ENCODE measurements around the gene MUC5B. TPM values are rescaled to one million over a fixed set of nuclear protein-coding genes. Genes with fewer than 3 reads are reported as not detected.

Gene MUC5B
- total RNA-seq, 1 donor from 2014 or later = not detected

GRCh38 chr11:1205987-1206331 is 16.9 kb upstream of the MUC5B start:
- Histone ChIP-seq H4K20me1 (ENCODE audit: insufficient read depth, low read length) (no peaks in the 10 kb centered on the region), H3K27ac (ENCODE audit: low read depth, low read length) (no peak overlapping the region), H3K9me3 (ENCODE audit: insufficient read depth, low read depth, low read length) (no peaks in the 10 kb centered on the region), H3K79me2 (ENCODE audit: insufficient read depth, low read length) (no peaks in the 10 kb centered on the region), H3K4me3 (ENCODE audit: insufficient read depth, low read depth, low read length) (no peak overlapping the region), H2AFZ (ENCODE audit: low read depth, low read length) (no peak overlapping the region), H3K27me3 (ENCODE audit: insufficient read depth, low read length) (no peaks in the 10 kb centered on the region), H3K4me1 (ENCODE audit: insufficient read depth, low read length) (no peaks in the 10 kb centered on the region), H3K9ac (ENCODE audit: low read length) (no peak overlapping the region), H3K4me2 (ENCODE audit: low read length) (no peak overlapping the region), H3K36me3 (ENCODE audit: insufficient read depth, low read length) (no peaks in the 10 kb centered on the region)
- peaks cover 25% of the 10 kb centered on the region for H3K27me3 Mint-ChIP-seq (ENCODE audit: low read depth, unreplicated experiment)
- TF ChIP-seq CTCF (IDR thresholded peaks at IDR 0.05; ENCODE audit: insufficient read depth, low read depth, low read length) = no peak
- no peak for TF ChIP-seq EZH2 (IDR thresholded peaks at IDR 0.05; ENCODE audit: insufficient read depth, low read length)
- H3K36me3 Mint-ChIP-seq (ENCODE audit: low read depth, unreplicated experiment) = peaks cover 4% of the 10 kb centered on the region
- no peak overlapping the region for H3K4me3 Mint-ChIP-seq (ENCODE audit: unreplicated experiment)
- H3K4me1 Mint-ChIP-seq (ENCODE audit: low read depth, unreplicated experiment) = no peaks in the 10 kb centered on the region
- no peak for DNase-seq (ENCODE audit: low read depth)
- FAIRE-seq = no peak
- no peak overlapping the region for H3K27ac Mint-ChIP-seq (ENCODE audit: unreplicated experiment)
- H3K9me3 Mint-ChIP-seq (ENCODE audit: unreplicated experiment) = peaks cover 15% of the 10 kb centered on the region

GRCh38 chr11:1206391-1207271 is 16.2 kb upstream of the MUC5B start:
- Histone ChIP-seq H3K4me2 (ENCODE audit: low read length) (no peak overlapping the region), H3K36me3 (ENCODE audit: insufficient read depth, low read length) (no peaks in the 10 kb centered on the region), H3K4me1 (ENCODE audit: insufficient read depth, low read length) (no peaks in the 10 kb centered on the region), H3K27ac (ENCODE audit: low read depth, low read length) (no peak overlapping the region), H3K4me3 (ENCODE audit: insufficient read depth, low read depth, low read length) (no peak overlapping the region), H3K9me3 (ENCODE audit: insufficient read depth, low read depth, low read length) (no peaks in the 10 kb centered on the region), H3K27me3 (ENCODE audit: insufficient read depth, low read length) (peaks cover under 1% of the 10 kb centered on the region), H4K20me1 (ENCODE audit: insufficient read depth, low read length) (no peaks in the 10 kb centered on the region), H2AFZ (ENCODE audit: low read depth, low read length) (no peak overlapping the region), H3K9ac (ENCODE audit: low read length) (no peak overlapping the region), H3K79me2 (ENCODE audit: insufficient read depth, low read length) (no peaks in the 10 kb centered on the region)
- Mint-ChIP-seq H3K27ac (ENCODE audit: unreplicated experiment) (no peak overlapping the region), H3K27me3 (ENCODE audit: low read depth, unreplicated experiment) (peaks cover 32% of the 10 kb centered on the region), H3K9me3 (ENCODE audit: unreplicated experiment) (peaks cover 22% of the 10 kb centered on the region), H3K36me3 (ENCODE audit: low read depth, unreplicated experiment) (peaks cover 4% of the 10 kb centered on the region), H3K4me3 (ENCODE audit: unreplicated experiment) (no peak overlapping the region), H3K4me1 (ENCODE audit: low read depth, unreplicated experiment) (no peaks in the 10 kb centered on the region)
- DNase-seq (ENCODE audit: low read depth) (no peak), FAIRE-seq (no peak)
- TF ChIP-seq EZH2 (IDR thresholded peaks at IDR 0.05; ENCODE audit: insufficient read depth, low read length) (no peak), CTCF (IDR thresholded peaks at IDR 0.05; ENCODE audit: insufficient read depth, low read depth, low read length) (no peak)

All from astrocyte (in vitro differentiated cells and primary cell).